ENCODE measurements around the gene EMC8.

DNA sequence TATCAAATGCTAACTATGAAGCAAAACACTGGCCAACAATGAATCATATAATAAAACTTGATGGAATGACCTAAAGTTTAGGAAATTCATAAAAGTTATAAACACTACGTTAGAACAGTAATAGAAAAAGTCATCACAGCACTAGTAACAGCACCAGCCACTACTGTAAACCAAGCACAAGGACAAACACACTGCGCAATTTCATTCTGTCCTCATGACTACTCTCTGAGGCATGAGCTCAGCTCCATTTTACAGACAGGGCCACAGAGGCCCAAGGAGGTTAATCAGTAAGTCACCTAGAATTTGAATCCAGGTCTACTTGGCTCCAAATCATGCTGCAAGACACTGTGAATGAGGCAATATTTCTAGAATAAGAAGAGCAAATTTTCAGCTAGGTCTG is 13.4 kb downstream of the EMC8 start:
- TF ChIP-seq, protein P1, sequence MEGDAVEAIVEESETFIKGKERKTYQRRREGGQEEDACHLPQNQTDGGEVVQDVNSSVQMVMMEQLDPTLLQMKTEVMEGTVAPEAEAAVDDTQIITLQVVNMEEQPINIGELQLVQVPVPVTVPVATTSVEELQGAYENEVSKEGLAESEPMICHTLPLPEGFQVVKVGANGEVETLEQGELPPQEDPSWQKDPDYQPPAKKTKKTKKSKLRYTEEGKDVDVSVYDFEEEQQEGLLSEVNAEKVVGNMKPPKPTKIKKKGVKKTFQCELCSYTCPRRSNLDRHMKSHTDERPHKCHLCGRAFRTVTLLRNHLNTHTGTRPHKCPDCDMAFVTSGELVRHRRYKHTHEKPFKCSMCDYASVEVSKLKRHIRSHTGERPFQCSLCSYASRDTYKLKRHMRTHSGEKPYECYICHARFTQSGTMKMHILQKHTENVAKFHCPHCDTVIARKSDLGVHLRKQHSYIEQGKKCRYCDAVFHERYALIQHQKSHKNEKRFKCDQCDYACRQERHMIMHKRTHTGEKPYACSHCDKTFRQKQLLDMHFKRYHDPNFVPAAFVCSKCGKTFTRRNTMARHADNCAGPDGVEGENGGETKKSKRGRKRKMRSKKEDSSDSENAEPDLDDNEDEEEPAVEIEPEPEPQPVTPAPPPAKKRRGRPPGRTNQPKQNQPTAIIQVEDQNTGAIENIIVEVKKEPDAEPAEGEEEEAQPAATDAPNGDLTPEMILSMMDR (IDR thresholded peaks at IDR 0.05) = no peak
- TF ChIP-seq POLR2A (IDR thresholded peaks at IDR 0.05) = no peak

All from uterus (tissue), 2 donors.